HepG2 (cell line): ENCODE results near the gene BLOC1S1. TPM values are rescaled to one million over a fixed set of nuclear protein-coding genes. Genes with fewer than 3 reads are reported as not detected.

Experiments used
- CTCF ChIP-seq: sonication (generic); formaldehyde crosslinking; IDR thresholded peaks from 2 replicates; pipeline ENCODE4 v1.5.0; 2020; ENCODE audit warnings: mild to moderate bottlenecking, missing genetic modification reagents, moderate library complexity
- SMAD9 ChIP-seq: sonication (generic); formaldehyde crosslinking; IDR thresholded peaks from 2 replicates; pipeline ENCODE4 v1.5.1; 2020; ENCODE audit warnings: mild to moderate bottlenecking, missing genetic modification reagents
- ZNF883 ChIP-seq: sonication (generic); formaldehyde crosslinking; IDR thresholded peaks from 2 replicates; pipeline ENCODE4 v1.5.1; 2020; ENCODE audit warnings: mild to moderate bottlenecking, missing genetic modification reagents; ENCODE audit errors: not compliant biosample characterization
- polyA plus RNA-seq, 8 experiments: library from polyadenylated mRNA; depleted of rRNA in 3 of 8; stranded (reverse) in 7 of 8; unstranded in 1 of 8; fragments of >200 nt; fragmentation: Illumina TruSeq in 4 of 8; extraction: Trizol in 4 of 8; gene quantifications; 2 replicates each; pipeline versions ENCODE4 v1.2.1 to v1.2.3, GENCODE V29; 2011 to 2016; ENCODE audit warnings: low read depth in 4 of 8, missing spikeins in 1 of 8, mixed read lengths in 1 of 8; ENCODE audit not compliant: insufficient read depth in 1 of 8
- total RNA-seq, 5 experiments: library from RNA; depleted of rRNA; stranded (reverse); fragments of >200 nt; fragmentation: Illumina TruSeq; extraction: Trizol; gene quantifications; 2 replicates each; pipeline ENCODE4 v1.2.3, GENCODE V29; 2016; ENCODE audit warnings: low read depth in 1 of 5
- TF ChIP-seq, protein P1 (sequence below): sonication (generic); formaldehyde crosslinking; IDR thresholded peaks from 2 replicates; pipeline ENCODE4 v1.5.1; 2020; ENCODE audit warnings: mild to moderate bottlenecking, missing genetic modification reagents, borderline replicate concordance
- TF ChIP-seq, protein P2 (sequence below): sonication (generic); formaldehyde crosslinking; IDR thresholded peaks from 2 replicates; pipeline ENCODE4 v1.4.0; 2020; ENCODE audit warnings: missing genetic modification reagents

Gene BLOC1S1
- total and polyA plus RNA-seq, 2 of the 13 experiments (the other 11 are each of a cell fraction or from before 2014, with no cell fraction given) = 55.1 to 95.3 TPM

- peak; percentile 21; the same call in 1 of the 2 replicates for TF ChIP-seq CTCF (CRISPR knock-in tag)
- TF ChIP-seq, protein P1, sequence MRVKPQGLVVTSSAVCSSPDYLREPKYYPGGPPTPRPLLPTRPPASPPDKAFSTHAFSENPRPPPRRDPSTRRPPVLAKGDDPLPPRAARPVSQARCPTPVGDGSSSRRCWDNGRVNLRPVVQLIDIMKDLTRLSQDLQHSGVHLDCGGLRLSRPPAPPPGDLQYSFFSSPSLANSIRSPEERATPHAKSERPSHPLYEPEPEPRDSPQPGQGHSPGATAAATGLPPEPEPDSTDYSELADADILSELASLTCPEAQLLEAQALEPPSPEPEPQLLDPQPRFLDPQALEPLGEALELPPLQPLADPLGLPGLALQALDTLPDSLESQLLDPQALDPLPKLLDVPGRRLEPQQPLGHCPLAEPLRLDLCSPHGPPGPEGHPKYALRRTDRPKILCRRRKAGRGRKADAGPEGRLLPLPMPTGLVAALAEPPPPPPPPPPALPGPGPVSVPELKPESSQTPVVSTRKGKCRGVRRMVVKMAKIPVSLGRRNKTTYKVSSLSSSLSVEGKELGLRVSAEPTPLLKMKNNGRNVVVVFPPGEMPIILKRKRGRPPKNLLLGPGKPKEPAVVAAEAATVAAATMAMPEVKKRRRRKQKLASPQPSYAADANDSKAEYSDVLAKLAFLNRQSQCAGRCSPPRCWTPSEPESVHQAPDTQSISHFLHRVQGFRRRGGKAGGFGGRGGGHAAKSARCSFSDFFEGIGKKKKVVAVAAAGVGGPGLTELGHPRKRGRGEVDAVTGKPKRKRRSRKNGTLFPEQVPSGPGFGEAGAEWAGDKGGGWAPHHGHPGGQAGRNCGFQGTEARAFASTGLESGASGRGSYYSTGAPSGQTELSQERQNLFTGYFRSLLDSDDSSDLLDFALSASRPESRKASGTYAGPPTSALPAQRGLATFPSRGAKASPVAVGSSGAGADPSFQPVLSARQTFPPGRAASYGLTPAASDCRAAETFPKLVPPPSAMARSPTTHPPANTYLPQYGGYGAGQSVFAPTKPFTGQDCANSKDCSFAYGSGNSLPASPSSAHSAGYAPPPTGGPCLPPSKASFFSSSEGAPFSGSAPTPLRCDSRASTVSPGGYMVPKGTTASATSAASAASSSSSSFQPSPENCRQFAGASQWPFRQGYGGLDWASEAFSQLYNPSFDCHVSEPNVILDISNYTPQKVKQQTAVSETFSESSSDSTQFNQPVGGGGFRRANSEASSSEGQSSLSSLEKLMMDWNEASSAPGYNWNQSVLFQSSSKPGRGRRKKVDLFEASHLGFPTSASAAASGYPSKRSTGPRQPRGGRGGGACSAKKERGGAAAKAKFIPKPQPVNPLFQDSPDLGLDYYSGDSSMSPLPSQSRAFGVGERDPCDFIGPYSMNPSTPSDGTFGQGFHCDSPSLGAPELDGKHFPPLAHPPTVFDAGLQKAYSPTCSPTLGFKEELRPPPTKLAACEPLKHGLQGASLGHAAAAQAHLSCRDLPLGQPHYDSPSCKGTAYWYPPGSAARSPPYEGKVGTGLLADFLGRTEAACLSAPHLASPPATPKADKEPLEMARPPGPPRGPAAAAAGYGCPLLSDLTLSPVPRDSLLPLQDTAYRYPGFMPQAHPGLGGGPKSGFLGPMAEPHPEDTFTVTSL = no peak
- TF ChIP-seq, protein P2, sequence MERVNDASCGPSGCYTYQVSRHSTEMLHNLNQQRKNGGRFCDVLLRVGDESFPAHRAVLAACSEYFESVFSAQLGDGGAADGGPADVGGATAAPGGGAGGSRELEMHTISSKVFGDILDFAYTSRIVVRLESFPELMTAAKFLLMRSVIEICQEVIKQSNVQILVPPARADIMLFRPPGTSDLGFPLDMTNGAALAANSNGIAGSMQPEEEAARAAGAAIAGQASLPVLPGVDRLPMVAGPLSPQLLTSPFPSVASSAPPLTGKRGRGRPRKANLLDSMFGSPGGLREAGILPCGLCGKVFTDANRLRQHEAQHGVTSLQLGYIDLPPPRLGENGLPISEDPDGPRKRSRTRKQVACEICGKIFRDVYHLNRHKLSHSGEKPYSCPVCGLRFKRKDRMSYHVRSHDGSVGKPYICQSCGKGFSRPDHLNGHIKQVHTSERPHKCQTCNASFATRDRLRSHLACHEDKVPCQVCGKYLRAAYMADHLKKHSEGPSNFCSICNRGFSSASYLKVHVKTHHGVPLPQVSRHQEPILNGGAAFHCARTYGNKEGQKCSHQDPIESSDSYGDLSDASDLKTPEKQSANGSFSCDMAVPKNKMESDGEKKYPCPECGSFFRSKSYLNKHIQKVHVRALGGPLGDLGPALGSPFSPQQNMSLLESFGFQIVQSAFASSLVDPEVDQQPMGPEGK (CRISPR knock-in tag) = peak; percentile 45; the same call in 1 of the 2 replicates
- TF ChIP-seq ZNF883 (CRISPR knock-in tag) = no peak
- TF ChIP-seq SMAD9 (CRISPR knock-in tag) = no peak
These were observed 29.7 kb downstream of the BLOC1S1 start (continued) for GRCh38 chr12:55745361-55746173.
